Esophagus squamous epithelium (tissue), 5 donors: Measurements from ENCODE around the gene DZIP1. TPM values are rescaled to one million over a fixed set of nuclear protein-coding genes. Genes with fewer than 3 reads are reported as not detected.

Experiments
- DNase-seq: peaks from one replicate; lab custom pipeline; 2025; lab: John Stamatoyannopoulos, UW
- H3K27ac ChIP-seq, 4 donors: fragments of 200-600 bp; sonication (generic); one replicate each; pipeline ENCODE4 v1.5.1; 2016 to 2019; ENCODE audit warnings: mild to moderate bottlenecking in 1 of 4
- H3K27me3 ChIP-seq, 4 donors: fragments of 200-600 bp; sonication (generic); 1 replicate in 3 of 4; 2 replicates in 1 of 4; pipeline versions ENCODE4 v1.5.1 to v1.6.0; 2017 to 2021; ENCODE audit warnings: antibody characterized with exemption in 1 of 4
- H3K36me3 ChIP-seq, 3 donors: fragments of 200-600 bp; sonication (generic); one replicate each; pipeline ENCODE4 v1.5.1; 2016 to 2019
- H3K4me1 ChIP-seq, 3 donors: fragments of 200-600 bp; sonication (generic); one replicate each; pipeline ENCODE4 v1.5.1; 2017 to 2019
- H3K4me3 ChIP-seq, 4 donors: fragments of 200-600 bp; sonication (generic); 1 replicate in 3 of 4; 2 replicates in 1 of 4; pipeline ENCODE4 v1.5.1; 2016 to 2019; ENCODE audit warnings: mild to moderate bottlenecking in 2 of 4, moderate library complexity in 1 of 4
- H3K9me3 ChIP-seq, 3 donors: fragments of 200-600 bp; sonication (generic); one replicate each; pipeline ENCODE4 v1.5.1; 2016 to 2019
- CTCF ChIP-seq, 6 experiments: fragments of 450-650 bp in 4 of 6; fragments of 200-600 bp in 2 of 6; sonication (generic) in 2 of 6; IDR thresholded peaks; one replicate each; pipeline ENCODE4 v1.5.1; 2016 to 2019; ENCODE audit warnings: antibody characterized with exemption in 6 of 6, mild to moderate bottlenecking in 4 of 6, moderate library complexity in 4 of 6
- POLR2A ChIP-seq, 4 donors: fragments of 450-650 bp; IDR thresholded peaks; one replicate each; pipeline ENCODE4 v1.6.1; 2017; ENCODE audit warnings: antibody characterized with exemption in 4 of 4, mild to moderate bottlenecking in 4 of 4, moderate library complexity in 3 of 4
- WGBS, 2 donors: methylation state at CpG; one replicate each; pipeline ENCODE4 v1.1.5; 2018; 5-methylcytosine and 5-hydroxymethylcytosine counted together
- intact Hi-C: fragments of 100-400 bp; cut with DNase I; formaldehyde crosslinking; loops from one replicate; pipeline ENCODE4 v1.15.0; 2022
- total RNA-seq, 4 donors: library from RNA; depleted of rRNA; stranded (reverse); fragments of >200 nt; gene quantifications; one replicate each; pipeline ENCODE4 v1.1.0, GENCODE V29; 2016
- donor health status: DM: yes; HTN: yes; CAD: no.

Gene DZIP1
- total RNA-seq, 4 donors from 2014 or later: 2.9 to 12.8 (median 7.0) TPM

GRCh38 chr13:95603887-95604555 is 40.5 kb downstream of the DZIP1 start:
- TF ChIP-seq CTCF (IDR thresholded peaks at IDR 0.05): no peak
- TF ChIP-seq POLR2A (IDR thresholded peaks at IDR 0.05): no peak
- peak overlapping the region; percentile 42 to 65 (median 47) for H3K27ac ChIP-seq
- H3K4me3 ChIP-seq: no peak overlapping the region
- H3K27me3 ChIP-seq: no peaks in the 10 kb centered on the region
- no peaks in the 10 kb centered on the region for H3K9me3 ChIP-seq
- intact Hi-C loops: no loop called here
- no peak for DNase-seq
- 34 to 63% methylated on average over 9 to 11 of the region's 12 CpGs for WGBS, 2 donors
- peaks cover 0 to 11% (median 0%) of the 10 kb centered on the region in 3 donors for H3K36me3 ChIP-seq
- H3K4me1 ChIP-seq: peaks cover 0 to 23% (median 10%) of the 10 kb centered on the region in 3 donors

- no peak for DNase-seq
- Histone ChIP-seq H3K4me1 (peaks cover 0 to 13% (median 10%) of the 10 kb centered on the region in 3 donors), H3K9me3 (no peaks in the 10 kb centered on the region), H3K27ac (no peak overlapping the region), H3K36me3 (peaks cover 0 to 11% (median 0%) of the 10 kb centered on the region in 3 donors), H3K4me3 (no peak overlapping the region), H3K27me3 (no peaks in the 10 kb centered on the region)
- WGBS, 2 donors: 87 to 93% methylated on average over 6 of the region's 6 CpGs
- intact Hi-C loops: no loop called here
- TF ChIP-seq CTCF (IDR thresholded peaks at IDR 0.05): no peak
- TF ChIP-seq POLR2A (IDR thresholded peaks at IDR 0.05): no peak
Measured at GRCh38 chr13:95601906-95602305, 42.6 kb downstream of the DZIP1 start.

- Histone ChIP-seq H3K9me3 (no peaks in the 10 kb centered on the region), H3K4me3 (no peak overlapping the region), H3K27ac (no peak overlapping the region), H3K36me3 (peaks cover 0 to 11% (median 0%) of the 10 kb centered on the region in 3 donors), H3K4me1 (peaks cover 0 to 13% (median 10%) of the 10 kb centered on the region in 3 donors), H3K27me3 (no peaks in the 10 kb centered on the region)
- WGBS, 2 donors: 49 to 89% methylated on average over 1 to 2 of the region's 2 CpGs
- TF ChIP-seq POLR2A (IDR thresholded peaks at IDR 0.05) (no peak), CTCF (IDR thresholded peaks at IDR 0.05) (no peak)
- no peak for DNase-seq
- intact Hi-C loops: no loop called here
Measured at GRCh38 chr13:95601216-95601615, 43.3 kb downstream of the DZIP1 start.

- TF ChIP-seq POLR2A (IDR thresholded peaks at IDR 0.05): no peak
- TF ChIP-seq CTCF (IDR thresholded peaks at IDR 0.05): no peak
- H3K27ac ChIP-seq: no peak overlapping the region
- H3K4me1 ChIP-seq: no peaks in the 10 kb centered on the region
- no peak overlapping the region for H3K4me3 ChIP-seq
- intact Hi-C loops: no loop called here
- 88 to 100% methylated on average over 1 of the region's 1 CpG for WGBS, 2 donors
- no peak for DNase-seq
- no peaks in the 10 kb centered on the region for H3K27me3 ChIP-seq
- peaks cover 0 to 6% (median 0%) of the 10 kb centered on the region in 3 donors for H3K36me3 ChIP-seq
- H3K9me3 ChIP-seq: no peaks in the 10 kb centered on the region
Measured at GRCh38 chr13:95596701-95597100, 47.8 kb downstream of the DZIP1 start.

GRCh38 chr13:95593462-95593861 is 51.0 kb downstream of the DZIP1 start:
- no peak for TF ChIP-seq CTCF (IDR thresholded peaks at IDR 0.05)
- no peak for TF ChIP-seq POLR2A (IDR thresholded peaks at IDR 0.05)
- no peak for DNase-seq
- 61 to 68% methylated on average over 1 of the region's 1 CpG for WGBS, 2 donors
- Histone ChIP-seq H3K27ac (no peak overlapping the region), H3K4me3 (no peak overlapping the region), H3K9me3 (no peaks in the 10 kb centered on the region), H3K27me3 (no peaks in the 10 kb centered on the region), H3K36me3 (peaks cover 0 to 10% (median 0%) of the 10 kb centered on the region in 3 donors), H3K4me1 (no peaks in the 10 kb centered on the region)
- intact Hi-C loops: no loop called here
